WTC11 (cell line): ENCODE data around the gene AK5. TPM values are rescaled to one million over a fixed set of nuclear protein-coding genes. Genes with fewer than 3 reads are reported as not detected.

Source experiments
- ATAC-seq: fragments of 200-7000 bp; cut with Tn5 transposase; 2 replicates; pipeline ENCODE4 v1.10.0; 2021; ENCODE audit warnings: mild to moderate bottlenecking, moderate library complexity
- CTCF ChIA-PET: fragments of 300-600 bp; sonication (Branson Sonifier 250); formaldehyde crosslinking; loops from one replicate; lab custom pipeline; 2021; ENCODE audit warnings: antibody characterized with exemption; lab: Charles Lee
- POLR2A ChIA-PET: fragments of 350-600 bp; sonication (Branson Sonifier 250); formaldehyde crosslinking; loops from one replicate; lab custom pipeline; 2021; ENCODE audit warnings: antibody characterized with exemption; lab: Charles Lee
- DNase-seq: peaks from one replicate; pipeline ENCODE4 v3.0.0; 2021; ENCODE audit warnings: low spot score
- H3K27ac Mint-ChIP-seq: 2 replicates; pipeline ENCODE4 v1.8.0; 2021; ENCODE audit warnings: mixed read lengths
- H3K27me3 Mint-ChIP-seq: 2 replicates; pipeline ENCODE4 v1.8.0; 2021; ENCODE audit warnings: low read depth, mild to moderate bottlenecking, moderate library complexity, mixed read lengths
- H3K36me3 Mint-ChIP-seq: 2 replicates; pipeline ENCODE4 v1.8.0; 2021; ENCODE audit warnings: mixed read lengths
- H3K4me1 Mint-ChIP-seq: 2 replicates; pipeline ENCODE4 v1.8.0; 2022; ENCODE audit warnings: mixed read lengths
- H3K4me3 Mint-ChIP-seq: 2 replicates; pipeline ENCODE4 v1.8.0; 2021; ENCODE audit warnings: mild to moderate bottlenecking, moderate library complexity, mixed read lengths
- H3K9me3 Mint-ChIP-seq: 2 replicates; pipeline ENCODE4 v1.8.0; 2021; ENCODE audit warnings: mixed read lengths
- CBFB ChIP-seq: sonication (generic); formaldehyde crosslinking; IDR thresholded peaks from 2 replicates; pipeline ENCODE4 v1.8.1; 2022; ENCODE audit warnings: mild to moderate bottlenecking, low read depth, missing genetic modification reagents
- EMX1 ChIP-seq: fragments of 250-450 bp; sonication (Bioruptor Pico); IDR thresholded peaks from 2 replicates; pipeline ENCODE4 v1.8.0; 2021; ENCODE audit warnings: mild to moderate bottlenecking
- FOXJ3 ChIP-seq: sonication (generic); formaldehyde crosslinking; IDR thresholded peaks from 2 replicates; pipeline ENCODE4 v1.9.0; 2021; ENCODE audit warnings: missing genetic modification reagents, mild to moderate bottlenecking, borderline replicate concordance
- KAT7 ChIP-seq: sonication (generic); formaldehyde crosslinking; IDR thresholded peaks from 2 replicates; pipeline ENCODE4 v1.8.1; 2023; ENCODE audit warnings: missing genetic modification reagents, mild to moderate bottlenecking, borderline replicate concordance
- NR2C2 ChIP-seq: sonication (generic); formaldehyde crosslinking; IDR thresholded peaks from 2 replicates; pipeline ENCODE4 v1.8.0; 2022; ENCODE audit warnings: mild to moderate bottlenecking, missing genetic modification reagents
- OVOL2 ChIP-seq: fragments of 250-450 bp; sonication (Bioruptor Pico); IDR thresholded peaks from 2 replicates; pipeline ENCODE4 v1.9.0; 2021; ENCODE audit warnings: mild to moderate bottlenecking, borderline replicate concordance
- PREB ChIP-seq: sonication (generic); formaldehyde crosslinking; IDR thresholded peaks from 2 replicates; pipeline ENCODE4 v1.8.1; 2022; ENCODE audit warnings: mild to moderate bottlenecking, missing genetic modification reagents, moderate library complexity, borderline replicate concordance
- SP1 ChIP-seq: sonication (generic); formaldehyde crosslinking; conservative IDR thresholded peaks from 2 replicates; pipeline ENCODE4 v1.8.1; 2022; ENCODE audit warnings: missing genetic modification reagents
- STAT6 ChIP-seq: sonication (generic); formaldehyde crosslinking; conservative IDR thresholded peaks from 2 replicates; pipeline ENCODE4 v1.8.1; 2023; ENCODE audit warnings: mild to moderate bottlenecking, low read depth, missing genetic modification reagents, moderate library complexity
- TEAD1 ChIP-seq: sonication (generic); formaldehyde crosslinking; IDR thresholded peaks from 2 replicates; pipeline ENCODE4 v1.8.0; 2022; ENCODE audit warnings: mild to moderate bottlenecking, missing genetic modification reagents
- TEAD4 ChIP-seq: sonication (generic); formaldehyde crosslinking; IDR thresholded peaks from 2 replicates; pipeline ENCODE4 v1.8.0; 2022; ENCODE audit warnings: mild to moderate bottlenecking, missing genetic modification reagents
- TP53 ChIP-seq: sonication (generic); formaldehyde crosslinking; IDR thresholded peaks from 2 replicates; pipeline ENCODE4 v1.8.1; 2023; ENCODE audit warnings: mild to moderate bottlenecking, missing genetic modification reagents
- ZNF121 ChIP-seq: sonication (generic); formaldehyde crosslinking; IDR thresholded peaks from 2 replicates; pipeline ENCODE4 v1.8.0; 2023; ENCODE audit warnings: missing genetic modification reagents
- ZNF317 ChIP-seq: sonication (generic); formaldehyde crosslinking; IDR thresholded peaks from 2 replicates; pipeline ENCODE4 v1.8.1; 2023; ENCODE audit warnings: low read depth, mild to moderate bottlenecking, moderate library complexity, missing genetic modification reagents, borderline replicate concordance
- ZNF396 ChIP-seq: fragments of 250-450 bp; sonication (Bioruptor Pico); IDR thresholded peaks from 2 replicates; pipeline ENCODE4 v1.8.0; 2021; ENCODE audit warnings: mild to moderate bottlenecking, moderate library complexity, borderline replicate concordance
- ZNF512 ChIP-seq: sonication (generic); formaldehyde crosslinking; IDR thresholded peaks from 2 replicates; pipeline ENCODE4 v1.8.1; 2022; ENCODE audit warnings: missing genetic modification reagents, borderline replicate concordance
- ZNF532 ChIP-seq: fragments of 250-450 bp; sonication (Bioruptor Pico); IDR thresholded peaks from 2 replicates; pipeline ENCODE4 v1.9.0; 2021; ENCODE audit warnings: mild to moderate bottlenecking, borderline replicate concordance
- total RNA-seq: library from RNA; stranded (reverse); gene quantifications from 3 replicates; pipeline ENCODE4 v1.2.3, GENCODE V29; 2021
- TF ChIP-seq, protein P1 (sequence below): sonication (generic); formaldehyde crosslinking; IDR thresholded peaks from 2 replicates; pipeline ENCODE4 v1.8.0; 2023; ENCODE audit warnings: missing genetic modification reagents, mild to moderate bottlenecking, borderline replicate concordance
- TF ChIP-seq, protein P2 (sequence below): sonication (generic); formaldehyde crosslinking; IDR thresholded peaks from 2 replicates; pipeline ENCODE4 v1.8.1; 2023; ENCODE audit warnings: mild to moderate bottlenecking, missing genetic modification reagents, borderline replicate concordance

AK5 gene
- total RNA-seq, 1 experiment from 2014 or later = 3.0 TPM

DNA sequence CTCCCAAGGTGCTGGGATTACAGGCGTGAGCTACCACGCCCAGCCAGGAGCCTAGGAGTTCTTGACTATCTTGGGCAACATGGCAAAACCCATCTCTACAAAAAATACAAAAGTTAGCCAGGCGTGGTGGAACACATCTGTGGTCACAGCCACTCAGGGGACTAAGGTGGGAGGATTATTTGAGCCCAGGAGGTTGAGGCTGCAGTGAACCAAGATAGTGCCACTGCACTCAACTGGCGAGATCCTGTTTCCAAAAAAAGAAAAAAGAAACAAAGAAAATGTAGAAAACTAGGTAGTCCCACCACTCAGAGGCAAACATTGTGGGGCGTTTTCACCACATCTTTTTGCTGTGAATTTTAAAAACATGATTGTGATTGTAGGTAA, 259.3 kb downstream of the AK5 start:
- no peak for TF ChIP-seq TEAD4
- no peak for TF ChIP-seq OVOL2 (CRISPR knock-in tag)
- no peak for TF ChIP-seq NR2C2 (CRISPR knock-in tag)
- TF ChIP-seq, protein P1, sequence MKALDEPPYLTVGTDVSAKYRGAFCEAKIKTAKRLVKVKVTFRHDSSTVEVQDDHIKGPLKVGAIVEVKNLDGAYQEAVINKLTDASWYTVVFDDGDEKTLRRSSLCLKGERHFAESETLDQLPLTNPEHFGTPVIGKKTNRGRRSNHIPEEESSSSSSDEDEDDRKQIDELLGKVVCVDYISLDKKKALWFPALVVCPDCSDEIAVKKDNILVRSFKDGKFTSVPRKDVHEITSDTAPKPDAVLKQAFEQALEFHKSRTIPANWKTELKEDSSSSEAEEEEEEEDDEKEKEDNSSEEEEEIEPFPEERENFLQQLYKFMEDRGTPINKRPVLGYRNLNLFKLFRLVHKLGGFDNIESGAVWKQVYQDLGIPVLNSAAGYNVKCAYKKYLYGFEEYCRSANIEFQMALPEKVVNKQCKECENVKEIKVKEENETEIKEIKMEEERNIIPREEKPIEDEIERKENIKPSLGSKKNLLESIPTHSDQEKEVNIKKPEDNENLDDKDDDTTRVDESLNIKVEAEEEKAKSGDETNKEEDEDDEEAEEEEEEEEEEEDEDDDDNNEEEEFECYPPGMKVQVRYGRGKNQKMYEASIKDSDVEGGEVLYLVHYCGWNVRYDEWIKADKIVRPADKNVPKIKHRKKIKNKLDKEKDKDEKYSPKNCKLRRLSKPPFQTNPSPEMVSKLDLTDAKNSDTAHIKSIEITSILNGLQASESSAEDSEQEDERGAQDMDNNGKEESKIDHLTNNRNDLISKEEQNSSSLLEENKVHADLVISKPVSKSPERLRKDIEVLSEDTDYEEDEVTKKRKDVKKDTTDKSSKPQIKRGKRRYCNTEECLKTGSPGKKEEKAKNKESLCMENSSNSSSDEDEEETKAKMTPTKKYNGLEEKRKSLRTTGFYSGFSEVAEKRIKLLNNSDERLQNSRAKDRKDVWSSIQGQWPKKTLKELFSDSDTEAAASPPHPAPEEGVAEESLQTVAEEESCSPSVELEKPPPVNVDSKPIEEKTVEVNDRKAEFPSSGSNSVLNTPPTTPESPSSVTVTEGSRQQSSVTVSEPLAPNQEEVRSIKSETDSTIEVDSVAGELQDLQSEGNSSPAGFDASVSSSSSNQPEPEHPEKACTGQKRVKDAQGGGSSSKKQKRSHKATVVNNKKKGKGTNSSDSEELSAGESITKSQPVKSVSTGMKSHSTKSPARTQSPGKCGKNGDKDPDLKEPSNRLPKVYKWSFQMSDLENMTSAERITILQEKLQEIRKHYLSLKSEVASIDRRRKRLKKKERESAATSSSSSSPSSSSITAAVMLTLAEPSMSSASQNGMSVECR (CRISPR knock-in tag) = no peak
- TF ChIP-seq STAT6 = no peak
- no peak for TF ChIP-seq EMX1
- no peak for TF ChIP-seq ZNF532
- no peak for TF ChIP-seq ZNF121 (CRISPR knock-in tag)
- TF ChIP-seq ZNF512 = no peak
- no peak for TF ChIP-seq TP53 (CRISPR knock-in tag)
- TF ChIP-seq KAT7 (CRISPR knock-in tag) = no peak
- TF ChIP-seq CBFB (CRISPR knock-in tag) = no peak
- TF ChIP-seq, protein P2, sequence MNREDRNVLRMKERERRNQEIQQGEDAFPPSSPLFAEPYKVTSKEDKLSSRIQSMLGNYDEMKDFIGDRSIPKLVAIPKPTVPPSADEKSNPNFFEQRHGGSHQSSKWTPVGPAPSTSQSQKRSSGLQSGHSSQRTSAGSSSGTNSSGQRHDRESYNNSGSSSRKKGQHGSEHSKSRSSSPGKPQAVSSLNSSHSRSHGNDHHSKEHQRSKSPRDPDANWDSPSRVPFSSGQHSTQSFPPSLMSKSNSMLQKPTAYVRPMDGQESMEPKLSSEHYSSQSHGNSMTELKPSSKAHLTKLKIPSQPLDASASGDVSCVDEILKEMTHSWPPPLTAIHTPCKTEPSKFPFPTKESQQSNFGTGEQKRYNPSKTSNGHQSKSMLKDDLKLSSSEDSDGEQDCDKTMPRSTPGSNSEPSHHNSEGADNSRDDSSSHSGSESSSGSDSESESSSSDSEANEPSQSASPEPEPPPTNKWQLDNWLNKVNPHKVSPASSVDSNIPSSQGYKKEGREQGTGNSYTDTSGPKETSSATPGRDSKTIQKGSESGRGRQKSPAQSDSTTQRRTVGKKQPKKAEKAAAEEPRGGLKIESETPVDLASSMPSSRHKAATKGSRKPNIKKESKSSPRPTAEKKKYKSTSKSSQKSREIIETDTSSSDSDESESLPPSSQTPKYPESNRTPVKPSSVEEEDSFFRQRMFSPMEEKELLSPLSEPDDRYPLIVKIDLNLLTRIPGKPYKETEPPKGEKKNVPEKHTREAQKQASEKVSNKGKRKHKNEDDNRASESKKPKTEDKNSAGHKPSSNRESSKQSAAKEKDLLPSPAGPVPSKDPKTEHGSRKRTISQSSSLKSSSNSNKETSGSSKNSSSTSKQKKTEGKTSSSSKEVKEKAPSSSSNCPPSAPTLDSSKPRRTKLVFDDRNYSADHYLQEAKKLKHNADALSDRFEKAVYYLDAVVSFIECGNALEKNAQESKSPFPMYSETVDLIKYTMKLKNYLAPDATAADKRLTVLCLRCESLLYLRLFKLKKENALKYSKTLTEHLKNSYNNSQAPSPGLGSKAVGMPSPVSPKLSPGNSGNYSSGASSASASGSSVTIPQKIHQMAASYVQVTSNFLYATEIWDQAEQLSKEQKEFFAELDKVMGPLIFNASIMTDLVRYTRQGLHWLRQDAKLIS (CRISPR knock-in tag) = no peak
- no peak for TF ChIP-seq FOXJ3 (CRISPR knock-in tag)
- TF ChIP-seq SP1 (CRISPR knock-in tag) = no peak
- TF ChIP-seq TEAD1 (CRISPR knock-in tag) = no peak
- no peak for TF ChIP-seq ZNF317
- TF ChIP-seq PREB (CRISPR knock-in tag) = no peak
- TF ChIP-seq ZNF396 (CRISPR knock-in tag) = no peak
- TF ChIP-seq, all 79 proteins: peak for 0
- Mint-ChIP-seq H3K27me3 (no peaks in the 10 kb centered on the region; the same call in 1 of the 2 replicates), H3K36me3 (no peaks in the 10 kb centered on the region), H3K9me3 (no peaks in the 10 kb centered on the region), H3K4me1 (peaks cover 7% of the 10 kb centered on the region; the same call in 1 of the 2 replicates), H3K4me3 (no peak overlapping the region), H3K27ac (no peak overlapping the region)
- POLR2A ChIA-PET = no interaction called here
- ATAC-seq = no peak
- DNase-seq = no peak
- CTCF ChIA-PET = no interaction called here
